Muscle of arm (tissue), 12 donors: ENCODE data around the gene PPME1. TPM values are rescaled to one million over a fixed set of nuclear protein-coding genes. Genes with fewer than 3 reads are reported as not detected.

Source experiments
- DNase-seq: peaks from one replicate; pipeline ENCODE4 v3.0.0-alpha.2; 2013
- polyA plus RNA-seq, 12 donors: library from polyadenylated mRNA; unstranded; fragments of 120-200 nt; gene quantifications; one replicate each; pipeline ENCODE4 v1.2.1, GENCODE V29; 2013; ENCODE audit not compliant: insufficient read length in 12 of 12

The PPME1 gene
- polyA plus RNA-seq, 12 donors = 37.6 to 51.1 (median 42.6) TPM; not detected in 1

GRCh38 chr11:74220376-74220775 is 49.3 kb downstream of the PPME1 start:
- no peak for DNase-seq

GRCh38 chr11:74221816-74222215 is 50.7 kb downstream of the PPME1 start:
- no peak for DNase-seq

- no peak for DNase-seq
These were observed 54.5 kb downstream of the PPME1 start for GRCh38 chr11:74225565-74225964.

- no peak for DNase-seq
These were observed 55.8 kb downstream of the PPME1 start for GRCh38 chr11:74226907-74227306.

- DNase-seq = no peak
These were observed 61.3 kb downstream of the PPME1 start for GRCh38 chr11:74232311-74232950.

GRCh38 chr11:74233683-74234082 is 62.6 kb downstream of the PPME1 start:
- DNase-seq = no peak

- no peak for DNase-seq
These were observed 64.0 kb downstream of the PPME1 start for GRCh38 chr11:74235121-74235520.

- no peak for DNase-seq
These were observed 66.5 kb downstream of the PPME1 start for GRCh38 chr11:74237541-74237940.

GRCh38 chr11:74238243-74238642 is 67.2 kb downstream of the PPME1 start:
- DNase-seq = no peak

GRCh38 chr11:74248469-74248868 is 77.4 kb downstream of the PPME1 start:
- DNase-seq = no peak

- no peak for DNase-seq
These were observed 78.4 kb downstream of the PPME1 start for GRCh38 chr11:74249496-74249895.

GRCh38 chr11:74253361-74253760 is 82.3 kb downstream of the PPME1 start:
- no peak for DNase-seq

- DNase-seq = peak; percentile 76
These were observed 84.8 kb downstream of the PPME1 start for GRCh38 chr11:74255741-74256375.

GRCh38 chr11:74256378-74257133 is 85.5 kb downstream of the PPME1 start:
- no peak for DNase-seq

GRCh38 chr11:74257959-74258553 is 87.0 kb downstream of the PPME1 start:
- DNase-seq = peak; percentile 88

- no peak for DNase-seq
These were observed 91.6 kb downstream of the PPME1 start for GRCh38 chr11:74262725-74263124.

- no peak for DNase-seq
These were observed 94.2 kb downstream of the PPME1 start for GRCh38 chr11:74265256-74265655.

- no peak for DNase-seq
These were observed 95.9 kb downstream of the PPME1 start for GRCh38 chr11:74267014-74267413.

GRCh38 chr11:74268456-74268855 is 97.4 kb downstream of the PPME1 start:
- no peak for DNase-seq

- no peak for DNase-seq
These were observed 98.2 kb downstream of the PPME1 start for GRCh38 chr11:74269161-74269811.

- no peak for DNase-seq
These were observed 101.2 kb downstream of the PPME1 start for GRCh38 chr11:74272276-74272675.

GRCh38 chr11:74276581-74276980 is 105.5 kb downstream of the PPME1 start:
- no peak for DNase-seq
